ENCODE measurements around the gene CNTNAP2.

DNA sequence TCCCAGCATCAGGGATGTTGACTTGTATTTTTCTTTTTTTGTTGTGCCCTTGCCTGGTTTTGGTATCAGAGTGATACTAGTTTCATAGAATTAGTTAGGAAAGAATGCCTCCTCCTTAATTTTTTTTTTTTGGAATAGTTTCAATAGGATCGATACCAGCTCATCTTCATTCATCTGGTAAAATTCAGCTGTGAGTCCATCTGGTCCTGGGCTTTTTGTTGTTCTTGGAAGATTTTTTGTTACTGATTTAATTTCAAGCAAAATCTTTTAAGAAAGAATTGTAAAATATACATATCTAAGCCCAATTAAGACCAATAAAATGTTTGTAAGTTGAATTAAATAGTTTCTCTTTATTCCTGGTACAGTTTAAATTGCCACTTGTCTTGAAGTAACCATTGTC lies 1159.5 kb downstream of the CNTNAP2 start:
- TF ChIP-seq CTCF (IDR thresholded peaks at IDR 0.05): no peak
- TF ChIP-seq POLR2A (IDR thresholded peaks at IDR 0.05): no peak
